HCT116 (cell line): ENCODE data around the gene TOMM40. TPM values are rescaled to one million over a fixed set of nuclear protein-coding genes. Genes with fewer than 3 reads are reported as not detected.

ENCODE experiments used
- ATAC-seq: fragments of 200-7000 bp; cut with Tn5 transposase; 2 replicates; pipeline ENCODE4 v1.9.1; 2020; ENCODE audit warnings: mild to moderate bottlenecking, moderate library complexity
- BruUV-seq: library from RNA; stranded (reverse); fragments of 400-500 nt; replicated peaks from 2 replicates; lab custom pipeline; 2021; lab: Mats Ljungman, UMichigan
- CTCF ChIA-PET: fragments of 300-600 bp; sonication (Branson Sonifier 250); formaldehyde crosslinking; loops from one replicate; lab custom pipeline; 2021; ENCODE audit warnings: antibody characterized with exemption; lab: Charles Lee
- POLR2A ChIA-PET: fragments of 300-600, 350-600 bp; sonication (Branson Sonifier 250); formaldehyde crosslinking; loops from one replicate; lab custom pipeline; 2021; ENCODE audit warnings: antibody characterized with exemption; lab: Charles Lee
- RAD21 ChIA-PET, 2 experiments: fragments of 300-600 bp; sonication (Branson Sonifier 250); formaldehyde crosslinking; loops; one replicate each; lab custom pipeline; 2023; ENCODE audit warnings: low total read pairs in 2 of 2; ENCODE audit not compliant: uncharacterized antibody in 2 of 2, unreplicated experiment in 2 of 2, low non-redundant PET in 1 of 2; lab: Charles Lee
- DNase-seq: peaks from one replicate; pipeline ENCODE4 v3.0.0-alpha.2; 2010; ENCODE audit warnings: low read depth, low spot score
- H2AFZ ChIP-seq: fragments of 200-600 bp; shearing (Covaris generic), sonication (generic); 2 replicates; pipeline ENCODE4 v1.6.1; 2017; ENCODE audit warnings: low read depth, mixed run types, mixed read lengths, antibody characterized with exemption, low read length; ENCODE audit not compliant: poor library complexity, severe bottlenecking
- H3K27ac ChIP-seq: 2 replicates; pipeline ENCODE4 v1.5.1; 2012; ENCODE audit warnings: low read depth, low read length
- H3K27me3 ChIP-seq: fragments of 200-600 bp; sonication (generic); 2 replicates; pipeline ENCODE4 v1.6.1; 2016; ENCODE audit warnings: mixed run types, low read length, mixed read lengths; ENCODE audit not compliant: insufficient read depth
- H3K36me3 ChIP-seq, 2 experiments: fragments of 200-500 bp in 1 of 2; fragments of 200-600 bp in 1 of 2; sonication (Bioruptor generic) in 1 of 2; sonication (generic) in 1 of 2; 2 replicates each; pipeline versions ENCODE4 v1.5.1 to v1.6.1; 2014 to 2016; ENCODE audit warnings: low read length in 2 of 2, inconsistent platforms in 1 of 2, mixed read lengths in 1 of 2, mixed run types in 1 of 2; ENCODE audit not compliant: insufficient read depth in 2 of 2, control insufficient read depth in 1 of 2
- H3K4me1 ChIP-seq, 2 experiments: fragments of 200-600 bp in 1 of 2; sonication (generic) in 1 of 2; 2 replicates each; pipeline versions ENCODE4 v1.5.1 to v1.6.1; 2012 to 2017; ENCODE audit warnings: low read length in 2 of 2, inconsistent platforms in 1 of 2, mild to moderate bottlenecking in 1 of 2, mixed read lengths in 1 of 2, mixed run types in 1 of 2, moderate library complexity in 1 of 2; ENCODE audit not compliant: insufficient read depth in 2 of 2, control insufficient read depth in 1 of 2
- H3K4me2 ChIP-seq: fragments of 200-600 bp; sonication (generic); 2 replicates; pipeline ENCODE4 v1.6.1; 2017; ENCODE audit warnings: mixed run types, low read length, mixed read lengths
- H3K4me3 ChIP-seq, 2 experiments: fragments of 200-600 bp in 1 of 2; sonication (generic) in 1 of 2; replicated peaks in 1 of 2; 2 replicates each; pipeline ENCODE4 v1.5.1; 2011 to 2016; ENCODE audit warnings: low read length in 2 of 2, control low read depth in 1 of 2, low read depth in 1 of 2, mild to moderate bottlenecking in 1 of 2, mixed read lengths in 1 of 2, mixed run types in 1 of 2
- H3K79me2 ChIP-seq: fragments of 200-600 bp; sonication (generic); 2 replicates; pipeline ENCODE4 v1.6.1; 2017; ENCODE audit warnings: mild to moderate bottlenecking, mixed run types, low read length, moderate library complexity, mixed read lengths; ENCODE audit not compliant: insufficient read depth
- H3K9ac ChIP-seq: fragments of 200-600 bp; sonication (generic); 2 replicates; pipeline ENCODE4 v1.6.1; 2016; ENCODE audit warnings: low read length, mixed read lengths
- H3K9me2 ChIP-seq: fragments of 200-600 bp; sonication (generic), shearing (Covaris generic); 2 replicates; pipeline ENCODE4 v1.6.1; 2017; ENCODE audit warnings: mixed run types, mild to moderate bottlenecking, moderate library complexity; ENCODE audit not compliant: insufficient read depth
- H3K9me3 ChIP-seq, 2 experiments: fragments of 200-500 bp in 1 of 2; fragments of 200-600 bp in 1 of 2; sonication (Bioruptor generic) in 1 of 2; sonication (generic) in 1 of 2; 2 replicates each; pipeline ENCODE4 v1.6.1; 2014 to 2017; ENCODE audit warnings: low read length in 2 of 2, mixed read lengths in 2 of 2, inconsistent platforms in 1 of 2, low read depth in 1 of 2, mild to moderate bottlenecking in 1 of 2, mixed run types in 1 of 2, moderate library complexity in 1 of 2; ENCODE audit not compliant: control insufficient read depth in 1 of 2, insufficient read depth in 1 of 2
- H4K20me1 ChIP-seq: fragments of 200-600 bp; sonication (generic), shearing (Covaris generic); 2 replicates; pipeline ENCODE4 v1.6.1; 2017; ENCODE audit warnings: mixed run types, mild to moderate bottlenecking, moderate library complexity; ENCODE audit not compliant: insufficient read depth
- CEBPB ChIP-seq: IDR thresholded peaks from 2 replicates; pipeline ENCODE4 v1.6.1; 2012; ENCODE audit warnings: low read depth
- EGR1 ChIP-seq: IDR thresholded peaks from 2 replicates; pipeline ENCODE4 v1.6.1; 2012; ENCODE audit warnings: low read depth
- EZH2 ChIP-seq: fragments of 200-600 bp; sonication (generic); IDR thresholded peaks from 2 replicates; pipeline ENCODE4 v1.6.1; 2017; ENCODE audit warnings: antibody characterized with exemption, mixed run types
- FOSL1 ChIP-seq: IDR thresholded peaks from 2 replicates; pipeline ENCODE4 v1.6.1; 2012; ENCODE audit warnings: low read depth
- JUND ChIP-seq: IDR thresholded peaks from 2 replicates; pipeline ENCODE4 v1.6.1; 2012
- POLR2A ChIP-seq: IDR thresholded peaks from 2 replicates; pipeline ENCODE4 v1.7.0; 2011; ENCODE audit warnings: borderline replicate concordance; ENCODE audit not compliant: insufficient read depth, insufficient read length; ENCODE audit errors: extremely low read depth
- POLR2AphosphoS5 ChIP-seq: IDR thresholded peaks from 2 replicates; pipeline ENCODE4 v1.6.1; 2011; ENCODE audit warnings: mild to moderate bottlenecking, low read depth, low read length, moderate library complexity
- SP1 ChIP-seq: IDR thresholded peaks from 2 replicates; pipeline ENCODE4 v1.6.1; 2012; ENCODE audit warnings: low read depth
- YY1 ChIP-seq: IDR thresholded peaks from 2 replicates; pipeline ENCODE4 v1.6.1; 2011; ENCODE audit warnings: low read length, low read depth, moderate library complexity, mild to moderate bottlenecking; ENCODE audit not compliant: insufficient replicate concordance; ENCODE audit errors: extremely low read depth
- intact Hi-C: fragments of 100-400 bp; cut with micrococcal nuclease; formaldehyde crosslinking; loops from 2 replicates; pipeline ENCODE4 v1.10.0; 2022
- total RNA-seq: library from RNA; stranded (reverse); gene quantifications from one replicate; pipeline ENCODE4 v1.2.1, GENCODE V29; 2021; ENCODE audit not compliant: unreplicated experiment
- TF ChIP-seq, protein P1 (sequence below): IDR thresholded peaks from 2 replicates; pipeline ENCODE4 v1.6.1; 2012; ENCODE audit warnings: low read depth
- TF ChIP-seq, protein P2 (sequence below): IDR thresholded peaks from 2 replicates; pipeline ENCODE4 v1.6.1; 2012

Gene TOMM40
- total RNA-seq, 1 experiment from 2014 or later, result 178 TPM

DNA sequence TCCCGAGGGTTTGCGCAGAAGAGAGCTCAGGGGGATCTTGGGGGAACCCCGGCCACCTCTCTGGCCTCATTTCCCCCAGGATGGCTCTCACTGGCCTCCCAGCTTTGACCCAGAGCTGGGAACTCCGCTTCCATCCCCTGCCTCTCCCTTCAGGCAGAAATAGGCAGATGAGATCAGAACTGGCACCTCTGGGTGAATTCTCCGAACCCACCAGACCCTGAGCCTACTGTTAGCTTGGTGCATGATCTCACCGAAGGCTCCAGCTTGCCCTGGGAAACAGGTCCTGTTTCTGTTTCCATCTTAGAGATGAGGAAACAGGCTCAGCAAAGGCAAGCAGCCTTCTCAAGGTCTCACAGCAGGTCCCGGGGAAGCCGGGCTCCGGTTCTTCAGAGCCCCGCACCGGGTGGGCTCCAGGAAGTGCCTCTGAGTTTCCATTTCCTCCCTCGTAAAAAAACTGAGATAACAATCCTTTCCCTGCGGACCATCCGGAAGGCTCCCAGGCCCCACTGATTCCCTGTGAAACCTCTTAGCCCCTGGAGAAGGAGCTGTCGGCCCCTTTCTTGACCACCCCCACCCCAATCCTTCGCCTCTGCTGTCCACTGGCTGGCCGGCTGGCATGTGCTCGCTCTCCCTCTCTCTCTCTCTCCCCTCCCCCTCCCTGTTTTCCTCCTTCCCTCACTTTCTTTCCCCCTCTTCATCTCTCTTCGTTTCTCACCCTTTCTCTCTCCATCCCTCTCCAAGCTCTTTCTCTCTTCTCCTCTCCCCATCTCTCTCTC, 42.8 kb upstream of the TOMM40 start:
- ChIA-PET CTCF (no interaction called here), POLR2A (interaction anchor here (1.0 kb wide), 1 partner anchor 42 kb away, joined by 4 read pairs; the partner anchor contains the start of gene TOMM40), RAD21 (no interaction called here)
- no peak for ATAC-seq
- DNase-seq, result no peak
- Histone ChIP-seq H3K4me1 (peaks cover 16 to 49% of the 10 kb centered on the region in 2 experiments), H3K27me3 (no peaks in the 10 kb centered on the region), H3K4me2 (peak overlapping the region; percentile 97), H3K36me3 (no peaks in the 10 kb centered on the region; a peak in 1 of 4 replicates), H3K9me2 (no peaks in the 10 kb centered on the region), H3K4me3 (peak overlapping the region; percentile 98 to 99), H3K27ac (peak overlapping the region; percentile 92), H4K20me1 (no peaks in the 10 kb centered on the region), H3K9me3 (no peaks in the 10 kb centered on the region), H3K9ac (peak overlapping the region; percentile 93), H3K79me2 (peaks cover 70% of the 10 kb centered on the region), H2AFZ (no peak overlapping the region)
- no TSS peak for BruUV-seq
- TF ChIP-seq EZH2 (no peak), YY1 (no peak)
- intact Hi-C loops, result loop anchor here (5.0 to 10.0 kb wide), 2 partner anchors 104 to 163 kb away; no protein-coding TSS in a partner anchor

DNA sequence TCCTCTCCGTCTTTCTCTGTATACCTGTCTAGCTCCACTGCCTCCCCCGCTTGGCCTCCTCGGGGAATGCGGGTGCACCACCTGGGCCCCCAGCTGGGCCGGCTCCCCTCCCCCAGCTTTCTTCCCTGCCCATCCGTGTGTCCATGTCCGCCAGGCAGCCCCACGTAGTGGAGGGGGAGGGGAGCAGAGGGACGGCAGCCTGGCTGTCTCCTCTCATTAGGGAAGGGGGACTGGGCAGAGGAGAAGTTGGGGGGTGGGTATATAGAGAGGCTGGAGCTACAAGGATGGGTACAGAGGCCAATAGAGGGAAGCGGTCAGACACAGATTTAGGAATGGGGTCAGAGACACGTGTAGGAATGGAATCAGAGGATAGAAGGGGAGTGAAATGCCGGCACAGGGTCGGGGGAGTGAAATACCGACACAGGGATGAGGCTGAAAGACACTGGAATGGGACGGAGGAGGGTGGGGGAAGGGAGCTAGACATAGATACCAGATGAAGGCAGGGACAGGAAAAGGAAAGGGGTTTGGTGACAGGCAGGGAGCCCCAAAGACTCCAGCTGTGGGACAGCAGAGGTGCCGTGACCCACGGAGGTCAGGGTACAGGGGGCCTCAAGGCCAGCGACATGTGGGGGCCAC, 42.1 kb upstream of the TOMM40 start:
- no TSS peak for BruUV-seq
- Histone ChIP-seq H3K9ac (peak overlapping the region; percentile 93), H3K4me1 (peaks cover 14 to 43% of the 10 kb centered on the region in 2 experiments), H4K20me1 (no peaks in the 10 kb centered on the region), H3K4me3 (0 out of 4 replicates have a peak overlapping the region, but pooled peaks of 1 of the 2 experiments have one; percentile 6), H3K27ac (no peak overlapping the region; the same call in 1 of the 2 replicates), H3K79me2 (peaks cover 75% of the 10 kb centered on the region), H3K36me3 (no peaks in the 10 kb centered on the region; a peak in 1 of 4 replicates), H3K4me2 (peak overlapping the region; percentile 97), H2AFZ (no peak overlapping the region), H3K9me3 (no peaks in the 10 kb centered on the region), H3K9me2 (no peaks in the 10 kb centered on the region), H3K27me3 (no peaks in the 10 kb centered on the region)
- RAD21 ChIA-PET, result no interaction called here
- CTCF ChIA-PET, result no interaction called here
- no peak for ATAC-seq
- intact Hi-C loops, result loop anchor here (5.0 to 10.0 kb wide), 2 partner anchors 103 to 164 kb away; no protein-coding TSS in a partner anchor
- DNase-seq, result no peak
- POLR2A ChIA-PET, result interaction anchor here (1.0 kb wide), 1 partner anchor 41 kb away, joined by 4 read pairs; the partner anchor contains the start of gene TOMM40
- TF ChIP-seq, protein P1, sequence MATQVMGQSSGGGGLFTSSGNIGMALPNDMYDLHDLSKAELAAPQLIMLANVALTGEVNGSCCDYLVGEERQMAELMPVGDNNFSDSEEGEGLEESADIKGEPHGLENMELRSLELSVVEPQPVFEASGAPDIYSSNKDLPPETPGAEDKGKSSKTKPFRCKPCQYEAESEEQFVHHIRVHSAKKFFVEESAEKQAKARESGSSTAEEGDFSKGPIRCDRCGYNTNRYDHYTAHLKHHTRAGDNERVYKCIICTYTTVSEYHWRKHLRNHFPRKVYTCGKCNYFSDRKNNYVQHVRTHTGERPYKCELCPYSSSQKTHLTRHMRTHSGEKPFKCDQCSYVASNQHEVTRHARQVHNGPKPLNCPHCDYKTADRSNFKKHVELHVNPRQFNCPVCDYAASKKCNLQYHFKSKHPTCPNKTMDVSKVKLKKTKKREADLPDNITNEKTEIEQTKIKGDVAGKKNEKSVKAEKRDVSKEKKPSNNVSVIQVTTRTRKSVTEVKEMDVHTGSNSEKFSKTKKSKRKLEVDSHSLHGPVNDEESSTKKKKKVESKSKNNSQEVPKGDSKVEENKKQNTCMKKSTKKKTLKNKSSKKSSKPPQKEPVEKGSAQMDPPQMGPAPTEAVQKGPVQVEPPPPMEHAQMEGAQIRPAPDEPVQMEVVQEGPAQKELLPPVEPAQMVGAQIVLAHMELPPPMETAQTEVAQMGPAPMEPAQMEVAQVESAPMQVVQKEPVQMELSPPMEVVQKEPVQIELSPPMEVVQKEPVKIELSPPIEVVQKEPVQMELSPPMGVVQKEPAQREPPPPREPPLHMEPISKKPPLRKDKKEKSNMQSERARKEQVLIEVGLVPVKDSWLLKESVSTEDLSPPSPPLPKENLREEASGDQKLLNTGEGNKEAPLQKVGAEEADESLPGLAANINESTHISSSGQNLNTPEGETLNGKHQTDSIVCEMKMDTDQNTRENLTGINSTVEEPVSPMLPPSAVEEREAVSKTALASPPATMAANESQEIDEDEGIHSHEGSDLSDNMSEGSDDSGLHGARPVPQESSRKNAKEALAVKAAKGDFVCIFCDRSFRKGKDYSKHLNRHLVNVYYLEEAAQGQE, result no peak
- TF ChIP-seq, protein P2, sequence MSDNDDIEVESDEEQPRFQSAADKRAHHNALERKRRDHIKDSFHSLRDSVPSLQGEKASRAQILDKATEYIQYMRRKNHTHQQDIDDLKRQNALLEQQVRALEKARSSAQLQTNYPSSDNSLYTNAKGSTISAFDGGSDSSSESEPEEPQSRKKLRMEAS, result no peak
- TF ChIP-seq FOSL1 (no peak), SP1 (no peak), POLR2AphosphoS5 (no peak), EGR1 (no peak), CEBPB (no peak), EZH2 (no peak), JUND (no peak), YY1 (no peak), POLR2A (no peak)
